ENCODE measurements around the gene ANKRD11.

DNA sequence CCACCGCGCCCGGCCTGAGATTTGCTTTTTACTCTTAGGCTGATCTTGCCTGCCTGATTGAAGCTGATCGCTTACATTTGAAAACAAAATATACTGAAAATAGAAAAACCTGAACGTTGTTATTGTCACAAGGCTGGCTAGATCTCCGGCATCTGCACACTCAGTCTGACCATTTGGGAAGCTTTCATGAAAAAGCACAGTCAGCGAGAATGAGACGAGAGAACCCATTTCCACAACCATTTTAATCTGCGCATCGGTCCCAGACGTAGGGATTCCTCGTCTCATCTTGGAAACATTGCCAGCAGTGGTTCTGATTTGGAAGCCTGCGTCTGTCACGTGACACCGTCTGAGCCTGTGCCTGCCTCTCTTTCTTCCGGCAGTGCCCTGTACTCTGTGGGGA is 38.7 kb upstream of the ANKRD11 start:
- TF ChIP-seq POLR2AphosphoS5 (IDR thresholded peaks at IDR 0.05) (no peak), CTCF (IDR thresholded peaks at IDR 0.05; ENCODE audit: poor library complexity, severe bottlenecking) (no peak), EZH2 (IDR thresholded peaks at IDR 0.05; ENCODE audit: borderline replicate concordance, insufficient read depth, low read length, poor library complexity, severe bottlenecking) (no peak)
